H1 (cell line): ENCODE results near the gene CIAO3. TPM values are rescaled to one million over a fixed set of nuclear protein-coding genes. Genes with fewer than 3 reads are reported as not detected.

ENCODE experiments used
- CTCF ChIA-PET: fragments of 300-600 bp; sonication (Branson Sonifier 250); formaldehyde crosslinking; loops from one replicate; lab custom pipeline; 2021; ENCODE audit not compliant: partially characterized antibody; lab: Charles Lee
- POLR2A ChIA-PET: fragments of 300-600 bp; sonication (Branson Sonifier 250); formaldehyde crosslinking; loops from one replicate; lab custom pipeline; 2021; ENCODE audit warnings: inconsistent platforms; ENCODE audit not compliant: partially characterized antibody; lab: Charles Lee
- DNase-seq, 2 experiments: peaks; one replicate each; pipeline versions ENCODE4 v3.0.0 to v3.0.0-alpha.2; 2010 to 2022; ENCODE audit warnings: low spot score in 2 of 2, low read depth in 1 of 2, mixed read lengths in 1 of 2
- FAIRE-seq: peaks from 2 replicates; lab custom pipeline; 2011; peaks lifted over from hg19 to GRCh38; lab: Jason Lieb, UNC
- H2AFZ ChIP-seq: 2 replicates; pipeline ENCODE4 v1.8.1; 2012; ENCODE audit warnings: low read length, inconsistent platforms
- H2AK5ac ChIP-seq: 2 replicates; pipeline ENCODE4 v1.6.1; 2013; ENCODE audit warnings: low read depth, low read length
- H2BK120ac ChIP-seq: replicated peaks from 2 replicates; pipeline ENCODE3; 2013; ENCODE audit warnings: low read depth, low read length, inconsistent platforms
- H2BK12ac ChIP-seq: 2 replicates; pipeline ENCODE4 v1.6.1; 2013; ENCODE audit warnings: low read depth, low read length
- H2BK15ac ChIP-seq: 2 replicates; pipeline ENCODE4 v1.6.1; 2013; ENCODE audit warnings: low read length
- H2BK20ac ChIP-seq: 2 replicates; pipeline ENCODE4 v1.6.1; 2013; ENCODE audit warnings: low read length
- H2BK5ac ChIP-seq: 2 replicates; pipeline ENCODE4 v1.6.1; 2013; ENCODE audit warnings: low read depth, low read length
- H3K14ac ChIP-seq: 2 replicates; pipeline ENCODE4 v1.6.1; 2013; ENCODE audit warnings: inconsistent platforms; ENCODE audit not compliant: insufficient read length
- H3K18ac ChIP-seq: 2 replicates; pipeline ENCODE4 v1.6.1; 2013; ENCODE audit warnings: low read length; ENCODE audit errors: extremely low read depth
- H3K23ac ChIP-seq: 2 replicates; pipeline ENCODE4 v1.6.1; 2013; ENCODE audit warnings: inconsistent platforms; ENCODE audit not compliant: insufficient read length
- H3K23me2 ChIP-seq: 2 replicates; pipeline ENCODE4 v1.6.1; 2013; ENCODE audit warnings: low read depth, low read length
- H3K27ac ChIP-seq: 2 replicates; pipeline ENCODE4 v1.6.1; 2011; ENCODE audit warnings: low read depth, low read length, inconsistent platforms
- H3K27me3 ChIP-seq, 4 experiments: replicated peaks in 1 of 4; 1 replicate in 1 of 4; 2 replicates in 3 of 4; pipeline versions ENCODE4 v1.6.1 to v1.8.1; 2011 to 2013; ENCODE audit warnings: low read length in 3 of 4, mild to moderate bottlenecking in 3 of 4, inconsistent platforms in 2 of 4, mixed read lengths in 2 of 4, moderate library complexity in 1 of 4; ENCODE audit not compliant: control insufficient read depth in 3 of 4, insufficient read depth in 3 of 4; ENCODE audit errors: extremely low read depth in 1 of 4
- H3K36me3 ChIP-seq, 4 experiments: 2 replicates each; pipeline versions ENCODE4 v1.6.1 to v1.8.1; 2011 to 2013; ENCODE audit warnings: mild to moderate bottlenecking in 4 of 4, low read length in 3 of 4, moderate library complexity in 2 of 4, control low read depth in 1 of 4, inconsistent platforms in 1 of 4; ENCODE audit not compliant: insufficient read depth in 4 of 4, control insufficient read depth in 2 of 4
- H3K4ac ChIP-seq: replicated peaks from 2 replicates; pipeline ENCODE3; 2013; ENCODE audit warnings: low read length, low read depth, mixed read lengths, inconsistent platforms; ENCODE audit not compliant: insufficient read length
- H3K4me1 ChIP-seq, 4 experiments: replicated peaks in 1 of 4; 1 replicate in 1 of 4; 2 replicates in 3 of 4; pipeline versions ENCODE4 v1.6.1 to v1.8.1; 2011 to 2013; ENCODE audit warnings: low read length in 3 of 4, inconsistent platforms in 2 of 4, mixed read lengths in 1 of 4; ENCODE audit not compliant: insufficient read depth in 4 of 4, control insufficient read depth in 3 of 4
- H3K4me2 ChIP-seq, 2 experiments: 2 replicates each; pipeline versions ENCODE4 v1.6.1 to v1.8.1; 2011 to 2013; ENCODE audit warnings: low read depth in 2 of 2, low read length in 2 of 2, control low read depth in 1 of 2, inconsistent platforms in 1 of 2, mild to moderate bottlenecking in 1 of 2; ENCODE audit not compliant: insufficient read depth in 1 of 2
- H3K4me3 ChIP-seq, 4 experiments: fragments of 200-600, 300-600 bp in 1 of 4; sonication (generic), shearing (Covaris generic), sonication (Bioruptor Twin) in 1 of 4; 2 replicates each; pipeline versions ENCODE4 v1.5.1 to v1.8.1; 2011 to 2016; ENCODE audit warnings: low read length in 4 of 4, low read depth in 3 of 4, control low read depth in 2 of 4, inconsistent platforms in 2 of 4, mild to moderate bottlenecking in 2 of 4, mixed read lengths in 1 of 4, moderate library complexity in 1 of 4; ENCODE audit not compliant: insufficient read depth in 2 of 4; ENCODE audit errors: extremely low read depth in 1 of 4
- H3K56ac ChIP-seq: replicated peaks from 2 replicates; pipeline ENCODE3; 2013; ENCODE audit warnings: low read depth, mild to moderate bottlenecking, mixed read lengths, low read length, inconsistent platforms; ENCODE audit not compliant: insufficient read length
- H3K79me1 ChIP-seq: 2 replicates; pipeline ENCODE4 v1.6.1; 2013; ENCODE audit warnings: low read depth, low read length, control low read depth
- H3K79me2 ChIP-seq, 2 experiments: 2 replicates each; pipeline versions ENCODE4 v1.6.1 to v1.8.1; 2012 to 2013; ENCODE audit warnings: low read length in 2 of 2, mild to moderate bottlenecking in 2 of 2, inconsistent platforms in 1 of 2; ENCODE audit not compliant: insufficient read depth in 2 of 2, control insufficient read depth in 1 of 2
- H3K9ac ChIP-seq, 4 experiments: replicated peaks in 1 of 4; 1 replicate in 1 of 4; 2 replicates in 3 of 4; pipeline versions ENCODE4 v1.6.1 to v1.8.1; 2011 to 2013; ENCODE audit warnings: low read depth in 3 of 4, low read length in 3 of 4, control low read depth in 2 of 4, mild to moderate bottlenecking in 2 of 4, moderate library complexity in 2 of 4, inconsistent platforms in 1 of 4; ENCODE audit errors: extremely low read depth in 1 of 4
- H3K9me3 ChIP-seq, 2 experiments: 2 replicates each; pipeline versions ENCODE4 v1.6.1 to v1.8.1; 2012 to 2013; ENCODE audit warnings: mild to moderate bottlenecking in 2 of 2, moderate library complexity in 2 of 2, control low read depth in 1 of 2, inconsistent platforms in 1 of 2, low read depth in 1 of 2, low read length in 1 of 2, mixed read lengths in 1 of 2; ENCODE audit not compliant: insufficient read depth in 2 of 2
- H4K20me1 ChIP-seq, 2 experiments: replicated peaks in 1 of 2; 2 replicates each; pipeline versions ENCODE3 to v1.8.1; 2011 to 2013; ENCODE audit warnings: inconsistent platforms in 2 of 2, low read length in 2 of 2, mild to moderate bottlenecking in 1 of 2; ENCODE audit not compliant: insufficient read depth in 2 of 2, control insufficient read depth in 1 of 2
- H4K5ac ChIP-seq: 2 replicates; pipeline ENCODE4 v1.6.1; 2013; ENCODE audit warnings: low read length, low read depth, mixed read lengths, inconsistent platforms; ENCODE audit not compliant: insufficient read length
- H4K8ac ChIP-seq: 2 replicates; pipeline ENCODE4 v1.8.0; 2013; ENCODE audit warnings: mild to moderate bottlenecking, moderate library complexity, low read length, inconsistent platforms; ENCODE audit not compliant: insufficient read depth; ENCODE audit errors: extremely low read depth
- H4K91ac ChIP-seq: replicated peaks from 2 replicates; pipeline ENCODE3; 2013; ENCODE audit warnings: low read length, mixed read lengths, inconsistent platforms; ENCODE audit not compliant: insufficient read length
- ATF2 ChIP-seq: IDR thresholded peaks from 2 replicates; pipeline ENCODE4 v1.6.1; 2012; ENCODE audit warnings: low read length, inconsistent platforms
- ATF3 ChIP-seq: IDR thresholded peaks from 2 replicates; pipeline ENCODE4 v1.6.1; 2011; ENCODE audit warnings: low read depth, mild to moderate bottlenecking, low read length; ENCODE audit not compliant: insufficient read depth
- CBX5 ChIP-seq: fragments of 300-800, 300-1000 bp; sonication (generic); IDR thresholded peaks from 2 replicates; pipeline ENCODE4 v1.7.1; 2016; ENCODE audit warnings: antibody characterized with exemption, low read length, low read depth
- CEBPB ChIP-seq: IDR thresholded peaks from 2 replicates; pipeline ENCODE4 v1.6.1; 2012; ENCODE audit warnings: low read depth, low read length
- CHD1 ChIP-seq: IDR thresholded peaks from 2 replicates; pipeline ENCODE4 v1.6.1; 2012; ENCODE audit warnings: low read depth, low read length, improper control_type of control experiment
- CHD2 ChIP-seq: IDR thresholded peaks from 2 replicates; pipeline ENCODE4 v1.6.1; 2012; ENCODE audit warnings: low read length, improper control_type of control experiment
- FOSL1 ChIP-seq: IDR thresholded peaks from 2 replicates; pipeline ENCODE4 v1.6.1; 2011; ENCODE audit warnings: mild to moderate bottlenecking, low read depth, low read length, moderate library complexity; ENCODE audit not compliant: insufficient read depth
- RNF2 ChIP-seq: fragments of 200-900, 300-1000 bp; sonication (generic); IDR thresholded peaks from 2 replicates; pipeline ENCODE4 v1.7.1; 2016; ENCODE audit warnings: borderline replicate concordance, low read depth, mild to moderate bottlenecking, antibody characterized with exemption, low read length; ENCODE audit not compliant: poor library complexity, severe bottlenecking; ENCODE audit errors: missing control alignments
- WGBS, 2 experiments: shearing (Covaris generic) in 1 of 2; methylation state at CpG; one replicate each; pipeline versions ENCODE4 v1.1.6 to v1.1.7; 2013 to 2015; ENCODE audit warnings: low lambda C conversion rate in 2 of 2, mixed read lengths in 2 of 2, inconsistent platforms in 1 of 2, low coverage in 1 of 2, missing lambda C conversion rate in 1 of 2; ENCODE audit not compliant: insufficient replicate concordance in 2 of 2, insufficient coverage in 1 of 2, insufficient read length in 1 of 2; ENCODE audit errors: extremely low coverage in 1 of 2, missing lambda C conversion rate in 1 of 2; 5-methylcytosine and 5-hydroxymethylcytosine counted together
- polyA plus RNA-seq, 7 experiments: library from polyadenylated mRNA; depleted of rRNA in 3 of 7; stranded (reverse) in 5 of 7; unstranded in 2 of 7; fragments of >200 nt in 5 of 7; fragments of 200-250 nt in 2 of 7; gene quantifications; 1 replicate in 5 of 7; 2 replicates in 1 of 7; 4 replicates in 1 of 7; pipeline versions ENCODE4 v1.2.1 to v1.2.3, GENCODE V29; 2011 to 2013; ENCODE audit warnings: missing spikeins in 2 of 7, mixed read lengths in 2 of 7
- total RNA-seq: library from RNA; stranded (reverse); fragmentation: NEBNext Ultra II Directional; extraction: Animal tissue kit (Norgen Biotek cat#: 25700); gene quantifications from 2 replicates; pipeline ENCODE4 v1.2.1, GENCODE V29; 2021

Gene CIAO3
- total and polyA plus RNA-seq, 2 of the 8 experiments (the other 6 are each of a cell fraction or from before 2014, with no cell fraction given) = 20.0 to 20.4 TPM

GRCh38 chr16:725463-726187 lies 15.2 kb downstream of the CIAO3 start:
- Histone ChIP-seq H3K14ac (no peak overlapping the region), H2BK15ac (0 out of 2 replicates have a peak overlapping the region, but pooled peaks have one; percentile 46), H2BK5ac (no peak overlapping the region), H3K9ac (no peak overlapping the region), H2BK12ac (no peak overlapping the region), H3K27ac (no peak overlapping the region), H3K23ac (no peak overlapping the region), H4K5ac (no peak overlapping the region), H3K4me1 (peaks cover 0 to 14% (median 8%) of the 10 kb centered on the region in 4 experiments; a peak in 5 of 7 replicates), H2AK5ac (no peak overlapping the region), H3K23me2 (peaks cover 22% of the 10 kb centered on the region; the same call in 1 of the 2 replicates), H2BK120ac (no peak overlapping the region), H3K4ac (peak overlapping the region; percentile 51), H2BK20ac (no peak overlapping the region), H3K4me3 (peak overlapping the region in 3 of 4 experiments; percentile 45 to 83 (median 56); a peak in 4 of 8 replicates), H3K4me2 (peak overlapping the region; percentile 81 to 93; a peak in 3 of 4 replicates), H3K79me2 (no peaks in the 10 kb centered on the region), H3K56ac (no peak overlapping the region), H3K18ac (no peak overlapping the region), H3K27me3 (peaks cover 0 to 16% (median 5%) of the 10 kb centered on the region in 4 experiments; a peak in 4 of 7 replicates), H3K79me1 (no peaks in the 10 kb centered on the region), H4K20me1 (peaks cover 3 to 11% of the 10 kb centered on the region in 2 experiments), H2AFZ (no peak overlapping the region), H4K8ac (peak overlapping the region; percentile 57), H3K9me3 (no peaks in the 10 kb centered on the region; a peak in 1 of 4 replicates), H3K36me3 (peaks cover 0 to 6% (median 0%) of the 10 kb centered on the region in 4 experiments; a peak in 1 of 8 replicates), H4K91ac (no peak overlapping the region)
- FAIRE-seq (no peak), DNase-seq (no peak)
- 80% methylated on average over 21 of the region's 23 CpGs; no CpG with 5 or more reads in 1 of the 2 experiments for WGBS, 2 experiments
- POLR2A ChIA-PET = interaction anchor here (0.8 to 23.0 kb wide), 17 partner anchors 1 to 78 kb away, joined by 3 to 353 read pairs (median 6); partner anchors contain the start of genes ANTKMT, CCDC78, CHTF18 and CIAO3
- CTCF ChIA-PET = interaction anchor here (0.5 to 35.8 kb wide), 6 partner anchors 9 to 330 kb away, joined by 3 to 977 read pairs (median 214); partner anchors contain the start of genes ANTKMT, CCDC78, CHTF18 and CIAO3
- no peak for TF ChIP-seq ATF3
- TF ChIP-seq RNF2 = no peak
- no peak for TF ChIP-seq CBX5
- no peak for TF ChIP-seq FOSL1
- no peak for TF ChIP-seq CHD2
- TF ChIP-seq CEBPB = no peak
- no peak for TF ChIP-seq CHD1
- TF ChIP-seq ATF2 = no peak
